Stimulated activated CD4-positive, alpha-beta T cell treated with anti-CD3 and anti-CD28 coated beads, Interleukin-4, amount 100 ng/mL, for 48 hours (primary cell): ENCODE data around the gene CEBPE.

Experiments used
- DNase-seq, 2 donors: peaks; one replicate each; pipeline ENCODE4 v3.0.0-alpha.2; 2020; ENCODE audit warnings: low read depth in 2 of 2

CEBPE gene

DNA sequence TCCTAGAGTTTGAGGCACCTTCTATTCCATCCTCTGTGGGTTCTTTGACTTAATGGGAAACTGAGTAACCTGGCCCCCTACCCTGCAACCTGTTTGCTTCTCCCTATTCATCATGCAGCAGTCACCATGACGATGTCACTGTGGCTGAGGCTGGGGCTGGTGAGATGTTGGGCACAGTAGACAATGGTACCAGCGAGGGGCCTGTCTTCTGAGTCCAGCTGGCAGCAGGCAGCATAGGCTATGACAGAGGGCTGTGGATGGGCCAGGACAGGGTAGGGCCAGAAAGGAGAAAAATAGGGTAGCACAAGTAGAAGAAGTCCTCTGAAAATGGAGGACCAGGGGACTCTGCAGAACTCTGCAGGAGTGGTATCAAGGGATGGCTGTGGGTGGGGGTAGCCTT lies 16.3 kb downstream of the CEBPE start:
- DNase-seq, result no peak

DNA sequence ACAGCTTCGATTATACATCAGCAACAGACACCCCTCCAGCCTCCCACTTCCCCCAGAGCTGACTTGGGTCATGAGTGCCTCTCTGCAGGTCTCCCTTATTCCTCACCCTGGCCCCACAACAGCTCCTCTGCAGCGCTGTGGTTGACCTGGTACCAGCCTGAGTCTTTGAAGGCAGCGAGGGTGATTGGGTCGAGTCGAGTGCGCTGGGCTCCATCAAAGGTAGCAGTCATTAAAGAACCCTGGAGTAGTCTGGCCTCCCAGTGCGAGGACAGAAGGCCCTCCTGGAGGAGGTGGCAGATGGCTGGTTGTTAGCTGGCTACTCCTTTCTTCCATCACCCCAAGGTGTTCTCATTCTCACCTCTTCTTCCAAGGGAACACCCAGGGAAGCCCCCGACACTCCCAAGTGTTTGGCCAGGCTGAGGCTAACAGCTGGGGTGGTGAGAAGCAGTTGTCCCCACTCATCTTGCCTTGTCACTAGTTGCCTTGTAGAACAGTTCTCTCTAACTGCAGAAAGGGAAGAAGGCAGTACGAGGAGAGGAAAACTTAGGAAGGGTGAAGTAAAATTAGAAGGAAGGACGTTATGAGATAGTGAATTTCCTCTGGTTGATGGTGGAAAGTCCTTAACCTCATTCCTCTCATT lies 16.9 kb downstream of the CEBPE start:
- DNase-seq, result no peak

DNA sequence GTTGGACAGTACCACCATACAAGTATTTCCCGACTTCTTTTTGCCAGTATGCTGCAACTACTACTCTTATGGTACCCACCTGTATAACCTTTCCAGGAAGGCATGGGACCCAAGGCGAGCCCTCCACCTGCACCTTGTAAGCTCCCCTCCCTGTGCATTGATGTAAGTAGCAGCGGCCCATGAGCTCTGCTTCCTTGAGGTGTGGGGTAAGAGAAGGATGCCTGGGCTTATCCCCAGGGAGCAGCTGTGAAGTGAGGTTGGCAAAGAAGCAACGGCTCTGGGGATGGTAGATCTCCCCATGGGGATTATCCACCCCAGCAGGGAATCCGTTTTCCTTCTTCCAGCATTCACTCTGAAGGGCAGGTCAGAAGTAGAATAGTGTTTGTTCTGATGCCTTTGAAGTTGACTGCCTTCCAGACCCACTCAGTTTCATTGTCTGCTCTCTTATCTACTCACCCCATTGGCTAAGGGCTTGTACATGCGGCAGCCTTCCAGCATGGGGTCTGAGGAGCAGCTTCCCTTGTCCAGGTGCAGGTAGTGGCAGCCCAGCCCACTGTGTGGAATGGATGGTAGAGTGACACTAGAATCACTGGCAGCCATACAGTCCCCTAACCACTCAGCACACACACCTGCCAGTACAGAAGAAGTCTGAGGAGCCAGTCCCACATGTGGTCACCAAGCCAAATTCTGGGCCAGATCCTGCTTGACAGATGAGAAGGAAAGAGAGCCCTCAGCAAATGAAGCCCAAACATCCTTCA lies 17.7 kb downstream of the CEBPE start:
- no peak for DNase-seq

DNA sequence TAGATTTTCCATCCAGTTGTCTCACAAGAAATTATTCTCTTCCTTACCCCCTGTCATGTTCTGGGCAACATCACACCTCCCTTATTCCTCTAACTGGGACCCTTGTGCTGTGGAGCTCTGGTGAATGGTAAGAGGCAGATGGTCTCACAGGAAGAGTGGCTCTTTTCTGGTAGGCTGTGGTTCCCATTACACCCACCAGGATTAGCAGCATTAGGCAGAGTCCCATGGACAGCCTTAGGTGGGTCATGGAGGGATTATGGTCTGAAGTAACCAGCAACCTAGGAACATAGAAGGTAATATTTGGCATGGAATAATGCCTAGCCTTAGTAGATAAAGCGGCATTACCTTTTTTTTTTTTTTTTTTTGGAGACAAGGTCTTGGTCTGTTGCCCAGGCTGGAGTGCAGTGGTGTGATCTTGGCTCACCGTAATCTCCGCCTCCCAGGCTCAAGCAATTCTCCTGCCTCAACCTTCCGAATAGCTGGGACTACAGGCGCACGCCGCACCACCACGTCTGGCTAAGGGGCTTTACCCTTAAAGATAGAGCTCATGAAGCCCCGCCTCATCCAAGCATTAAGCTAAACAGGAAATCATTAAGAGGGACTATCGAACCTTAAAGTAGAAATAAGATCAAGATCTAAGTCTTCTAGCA lies 19.7 kb downstream of the CEBPE start:
- DNase-seq, result no peak

DNA sequence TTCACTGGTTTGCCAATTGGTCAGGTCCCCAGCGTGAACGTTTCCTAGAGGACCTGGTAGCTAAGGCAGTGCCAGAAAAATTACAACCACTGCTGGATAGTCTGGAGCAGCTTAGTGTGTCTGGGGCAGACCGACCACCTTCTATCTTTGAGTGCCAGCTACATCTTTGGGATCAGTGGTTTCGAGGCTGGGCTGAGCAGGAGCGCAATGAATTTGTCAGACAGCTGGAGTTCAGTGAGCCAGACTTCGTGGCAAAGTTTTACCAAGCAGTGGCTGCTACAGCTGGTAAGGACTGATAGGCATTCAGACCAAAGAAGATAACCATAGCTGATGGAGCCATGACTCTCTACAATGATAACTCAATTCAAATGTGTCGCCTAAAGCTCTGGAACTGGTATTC lies 21.3 kb downstream of the CEBPE start:
- DNase-seq, result no peak

DNA sequence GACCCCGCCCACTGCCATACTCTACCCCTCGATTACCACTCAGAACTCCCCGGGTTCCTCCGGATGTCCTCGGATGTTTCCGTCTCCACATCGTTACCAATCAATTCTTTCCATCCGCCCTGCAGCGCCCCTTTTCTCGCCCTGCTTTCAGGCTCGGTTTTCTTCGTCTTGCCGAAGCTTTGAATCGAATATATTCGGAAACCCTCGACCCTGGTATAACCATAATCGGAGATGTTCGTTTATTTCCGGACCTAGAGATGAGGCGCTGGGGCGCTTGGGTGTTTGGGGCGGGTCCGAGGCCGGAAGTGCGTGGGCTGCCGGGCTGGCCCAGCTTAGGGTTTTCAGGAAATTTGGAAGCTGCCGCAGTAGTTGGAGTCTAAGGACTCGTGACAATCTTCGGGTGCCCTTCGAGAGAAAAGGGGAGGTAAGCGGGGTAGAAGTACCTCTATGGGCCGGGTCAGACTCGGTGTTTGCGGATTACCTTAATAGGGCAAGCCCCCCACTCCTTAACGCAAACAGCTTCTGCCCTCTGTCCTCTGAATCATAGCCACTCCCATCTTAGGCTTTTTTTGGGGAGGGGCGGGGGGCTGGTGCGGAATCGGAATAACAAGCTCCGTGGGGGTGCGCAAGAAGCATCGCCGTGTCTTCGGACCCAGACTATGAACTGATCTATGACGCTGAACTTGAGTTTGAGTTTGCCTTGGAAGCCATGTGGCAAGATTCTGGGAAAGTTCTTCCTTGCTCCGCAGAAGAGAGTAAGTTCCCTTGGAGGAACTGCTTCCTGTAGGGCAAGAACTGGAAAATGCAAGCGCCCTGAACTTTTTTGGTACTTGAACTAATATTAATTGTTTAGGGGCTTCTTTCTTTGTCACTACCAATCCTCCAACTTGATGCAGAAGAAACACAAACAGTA lies 23.6 kb downstream of the CEBPE start, which contains the start of gene C14orf119:
TSS of gene C14orf119 (plus strand) at position 310 of the 913 bp plus-strand sequence. CDS start 2,154 bp downstream, outside the sequence.
- DNase-seq, result peak in 1 of 2 donors; percentile 99

DNA sequence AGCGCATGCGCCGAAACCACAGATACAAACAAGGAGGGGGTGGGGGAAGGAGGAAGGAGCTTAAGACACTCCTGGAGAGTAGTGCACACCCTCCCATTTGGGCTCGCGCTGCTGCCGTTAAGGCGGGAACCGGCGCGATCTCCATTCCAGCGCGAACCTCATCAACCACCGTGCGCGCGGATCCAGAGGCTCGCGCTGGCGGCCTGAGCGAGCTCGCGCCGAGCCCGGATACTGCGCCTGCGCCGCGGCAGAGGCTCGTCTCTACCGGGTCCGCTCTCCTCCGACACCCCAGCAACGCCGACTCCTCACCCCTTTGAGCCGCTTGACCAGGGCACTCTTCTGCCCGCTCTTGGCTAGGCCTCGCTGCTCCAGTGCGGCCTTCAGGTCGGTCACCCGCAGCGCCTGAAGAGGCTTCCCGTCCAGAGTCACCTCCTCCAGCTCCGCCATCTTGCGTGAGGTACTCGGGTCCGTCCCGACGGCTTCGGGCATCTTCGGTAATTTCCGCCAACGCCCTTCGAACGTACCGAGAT lies 24.3 kb downstream of the CEBPE start, which contains the start of gene ACIN1:
TSS of gene ACIN1 (minus strand) at position 471 of the 530 bp plus-strand sequence. CDS start at position 447, 24 bp downstream.
- peak; percentile 67 to 99 for DNase-seq

DNA sequence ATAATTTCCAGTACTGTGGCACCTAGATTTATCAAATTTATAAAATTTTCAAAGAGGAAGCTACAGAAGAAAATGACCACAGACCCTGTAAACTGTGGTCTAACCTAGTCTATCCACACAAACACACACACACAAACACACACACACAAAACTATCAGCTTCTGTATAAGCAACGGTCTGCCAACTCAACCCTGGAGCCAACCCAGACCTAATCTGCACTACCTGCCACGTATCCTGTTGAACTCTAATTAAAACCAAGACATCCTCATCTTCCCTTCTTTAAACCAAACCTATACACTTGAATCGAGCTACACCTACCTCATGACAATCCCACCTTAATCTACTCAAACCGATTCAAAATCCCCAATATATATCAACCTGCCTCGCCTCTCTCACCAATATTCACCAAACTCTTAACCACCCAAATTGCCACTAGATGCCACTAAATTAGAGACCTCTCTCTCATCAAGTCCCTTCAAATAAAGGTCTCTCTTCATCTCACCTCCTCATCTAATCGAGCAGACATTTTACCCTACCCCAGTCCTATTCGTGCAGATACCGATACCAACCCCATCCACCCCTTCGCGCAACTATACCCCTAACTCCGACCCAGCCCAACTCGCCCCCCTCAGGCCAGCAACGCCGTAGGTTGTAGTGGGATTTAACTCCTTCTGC lies 24.9 kb downstream of the CEBPE start:
- DNase-seq, result no peak

DNA sequence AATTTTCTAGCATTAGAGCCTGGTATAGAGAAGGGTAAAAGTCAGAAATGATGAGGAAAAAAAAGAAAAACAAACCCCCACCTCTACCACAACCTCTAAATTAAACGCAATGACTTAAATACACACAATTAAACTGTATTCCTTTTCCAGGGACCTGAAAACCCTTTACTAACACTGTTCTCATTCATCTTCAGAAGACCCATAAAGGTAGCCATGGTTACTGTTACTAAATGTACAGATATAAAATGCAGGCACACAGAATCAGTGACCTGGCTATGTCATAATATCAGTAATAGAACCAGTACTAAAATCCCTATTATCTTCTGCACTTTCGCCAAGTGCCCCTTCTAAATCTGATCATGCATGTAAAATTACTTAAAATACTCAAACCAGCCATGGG lies 25.5 kb downstream of the CEBPE start:
- no peak for DNase-seq

DNA sequence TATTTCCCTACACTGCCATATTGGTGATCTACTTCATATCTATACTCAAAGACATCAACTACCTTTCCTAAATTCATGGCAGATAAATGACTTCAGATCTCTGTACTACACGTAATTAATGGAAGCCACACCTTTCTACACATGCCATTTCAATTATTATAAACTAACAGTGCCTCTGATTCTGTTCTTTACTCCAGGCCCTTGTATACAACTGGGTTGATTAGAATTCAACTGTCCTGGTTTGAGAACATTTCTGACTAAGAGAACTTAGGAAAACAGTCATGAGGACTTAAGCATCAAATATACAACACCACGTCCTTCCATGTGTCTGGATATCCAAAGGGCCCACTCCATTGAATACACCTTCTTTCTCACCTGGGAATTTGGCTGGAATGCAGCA lies 26.0 kb downstream of the CEBPE start:
- no peak for DNase-seq

DNA sequence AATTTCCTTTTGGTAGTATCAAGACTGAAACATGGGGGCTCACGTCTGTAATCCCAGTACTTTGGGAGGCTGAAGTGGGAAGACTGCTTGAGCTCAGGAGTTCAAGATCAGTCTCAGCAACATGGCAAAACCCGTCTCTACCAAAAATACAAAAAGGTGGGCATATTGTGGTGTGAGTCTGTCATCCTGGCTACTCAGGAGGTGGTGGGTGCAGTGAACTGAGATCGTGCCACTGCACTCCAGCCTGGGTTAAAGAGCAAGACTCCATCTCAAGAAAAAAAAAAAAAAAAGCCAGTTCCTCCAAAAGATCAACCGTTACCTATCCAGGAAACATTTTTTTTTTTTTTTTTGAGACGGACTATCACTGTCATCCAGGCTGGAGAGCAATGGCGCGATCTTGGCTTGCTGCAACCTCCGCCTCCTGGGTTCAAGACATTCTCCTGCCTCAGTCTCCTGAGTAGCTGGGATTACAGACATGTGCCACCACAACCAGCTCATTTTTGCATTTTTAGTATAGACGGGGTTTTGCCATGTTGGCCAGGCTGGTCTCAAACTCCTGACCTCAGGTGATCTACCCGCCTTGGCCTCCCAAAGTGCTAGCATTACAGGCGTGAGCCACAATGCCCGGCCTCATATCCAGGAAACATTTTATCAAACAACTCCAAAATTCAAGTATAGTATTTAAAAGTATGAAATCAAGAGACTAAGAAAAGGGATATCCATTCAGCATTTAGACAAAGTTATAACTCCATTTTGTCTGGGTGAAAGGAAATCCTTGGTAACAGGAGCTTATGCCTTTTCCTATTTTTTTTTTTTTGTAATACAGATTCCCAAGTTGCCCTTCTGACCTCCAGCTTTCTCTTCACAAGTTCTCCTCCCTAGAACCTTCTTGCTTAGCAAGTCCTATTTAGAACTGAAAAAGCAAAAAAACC lies 27.5 kb downstream of the CEBPE start:
- no peak for DNase-seq

DNA sequence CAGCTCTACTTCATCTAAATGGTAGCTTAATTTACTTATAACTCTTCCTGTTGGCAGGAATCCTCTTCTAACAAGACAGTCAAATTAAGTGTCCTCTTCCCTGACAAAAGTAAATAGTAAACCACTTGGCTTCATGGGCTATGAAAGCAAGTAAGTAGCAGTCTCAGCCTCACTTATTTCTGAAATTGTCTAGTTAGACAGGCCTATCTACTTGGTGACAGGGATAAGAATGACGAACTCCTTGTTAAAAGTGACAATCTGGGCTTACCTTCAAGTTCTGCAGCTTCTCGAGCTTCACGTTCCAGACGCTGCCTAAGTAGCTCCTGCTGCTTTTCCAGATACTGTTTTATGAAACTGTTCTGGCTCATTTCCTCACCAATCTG lies 28.8 kb downstream of the CEBPE start:
- no peak for DNase-seq

DNA sequence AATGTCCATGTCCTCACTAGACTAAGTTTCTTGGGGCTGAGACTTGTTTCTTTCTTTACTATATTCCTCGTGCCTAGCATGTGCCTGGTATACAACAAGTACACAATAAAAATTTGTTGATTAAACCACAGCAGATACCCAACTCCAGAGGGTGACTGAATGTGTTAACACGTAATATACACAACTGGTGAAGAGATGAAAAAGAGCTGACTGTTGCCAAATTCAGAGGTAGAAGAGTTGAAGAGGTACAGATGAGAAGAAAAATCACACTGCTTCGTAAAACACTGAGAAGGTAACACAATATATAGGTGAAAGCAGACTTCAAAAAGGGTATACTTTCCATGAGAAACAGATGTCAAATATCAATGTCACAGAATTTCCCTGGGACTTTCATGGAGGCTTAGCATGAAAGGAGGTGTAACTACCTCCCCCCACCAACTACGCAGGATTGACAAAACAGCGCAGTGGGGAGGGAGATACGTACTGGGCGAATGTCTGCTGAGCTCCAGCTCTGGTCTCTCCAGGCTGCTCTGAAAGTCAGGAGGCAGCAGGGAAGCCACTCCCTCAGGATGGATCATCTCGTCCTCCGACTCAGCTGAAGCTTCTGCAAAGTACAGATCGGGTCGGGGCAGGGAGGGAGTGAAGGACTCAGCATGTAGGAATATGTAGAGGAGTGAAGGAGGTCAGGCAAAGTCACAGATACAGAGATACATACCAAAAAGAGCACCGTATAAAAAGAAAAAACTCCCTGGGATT lies 29.4 kb downstream of the CEBPE start:
- no peak for DNase-seq

DNA sequence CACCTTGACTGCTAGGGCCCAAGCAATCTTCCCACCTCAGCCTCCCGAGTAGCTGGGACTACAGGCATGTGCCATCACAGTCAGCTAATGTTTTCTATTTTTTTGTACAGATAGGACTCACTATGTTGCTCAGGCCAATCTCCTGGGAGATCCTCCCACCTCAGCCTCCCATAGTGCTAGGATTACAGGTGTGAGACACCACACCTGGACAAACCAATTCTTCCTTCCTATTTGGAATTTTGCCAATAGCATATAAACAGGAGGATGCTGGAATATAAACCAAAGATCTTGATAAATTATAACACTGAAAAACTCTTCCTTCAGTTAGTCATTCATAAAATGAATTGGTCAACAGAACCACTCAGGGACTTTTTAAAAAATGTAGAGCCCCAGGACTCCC lies 32.5 kb downstream of the CEBPE start:
- no peak for DNase-seq

DNA sequence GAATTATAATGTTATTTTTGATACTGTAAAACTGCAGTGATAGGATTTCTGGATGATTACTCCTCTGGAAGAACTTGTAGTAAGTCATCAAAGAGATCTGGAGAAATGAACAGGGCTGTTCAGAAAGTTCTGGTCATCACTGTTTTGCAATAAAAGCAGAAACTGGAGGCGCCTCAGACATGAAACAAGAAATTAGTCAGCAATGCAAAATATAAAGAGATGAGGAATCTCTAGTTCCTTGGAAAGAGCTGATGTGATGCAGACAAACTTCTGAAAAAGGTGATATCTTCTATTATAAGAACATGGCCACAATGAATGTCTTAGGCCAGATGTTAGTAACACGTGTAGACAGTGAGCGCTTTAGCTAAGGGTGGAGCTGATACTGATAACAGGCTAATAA lies 33.6 kb downstream of the CEBPE start:
- DNase-seq, result no peak

DNA sequence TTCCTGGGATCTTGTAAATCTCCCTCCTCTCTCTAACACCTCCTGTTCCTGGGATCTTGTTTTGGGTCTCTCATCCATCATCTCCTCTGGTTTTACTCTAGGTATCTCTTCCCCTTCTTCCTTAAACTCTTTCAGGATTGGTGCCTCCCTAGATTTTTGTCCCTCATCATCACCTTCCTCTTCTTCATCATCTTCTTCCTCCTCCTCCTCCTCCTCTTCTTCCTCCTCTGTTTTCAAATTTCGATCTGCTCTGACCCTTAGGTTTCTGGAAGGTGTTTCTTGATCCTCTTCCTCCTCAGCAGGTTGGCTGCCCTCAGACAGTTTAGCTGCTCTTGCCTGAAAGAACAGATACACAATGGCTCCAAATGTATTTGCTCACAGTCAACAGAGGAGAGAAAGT lies 38.6 kb downstream of the CEBPE start:
- no peak for DNase-seq

DNA sequence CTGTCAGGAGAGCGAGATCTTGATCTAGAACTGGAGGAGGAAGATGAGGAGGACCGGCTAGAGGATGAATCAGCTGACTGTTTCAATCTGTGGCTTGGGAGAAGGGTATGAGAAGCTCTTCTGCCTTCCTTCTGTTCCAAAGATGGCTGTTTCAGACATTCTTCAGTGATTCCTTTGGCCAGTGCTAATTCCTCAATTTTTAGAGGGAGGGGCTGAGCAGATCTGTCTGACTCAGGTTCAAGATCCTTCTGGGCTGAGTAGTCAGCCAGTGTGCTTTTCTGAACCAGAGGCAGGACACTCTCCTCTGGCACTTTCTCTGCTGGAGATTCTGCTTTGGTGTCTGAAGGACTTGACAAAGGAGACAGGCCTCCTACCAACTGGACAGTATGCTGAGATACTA lies 39.3 kb downstream of the CEBPE start:
- DNase-seq, result no peak

DNA sequence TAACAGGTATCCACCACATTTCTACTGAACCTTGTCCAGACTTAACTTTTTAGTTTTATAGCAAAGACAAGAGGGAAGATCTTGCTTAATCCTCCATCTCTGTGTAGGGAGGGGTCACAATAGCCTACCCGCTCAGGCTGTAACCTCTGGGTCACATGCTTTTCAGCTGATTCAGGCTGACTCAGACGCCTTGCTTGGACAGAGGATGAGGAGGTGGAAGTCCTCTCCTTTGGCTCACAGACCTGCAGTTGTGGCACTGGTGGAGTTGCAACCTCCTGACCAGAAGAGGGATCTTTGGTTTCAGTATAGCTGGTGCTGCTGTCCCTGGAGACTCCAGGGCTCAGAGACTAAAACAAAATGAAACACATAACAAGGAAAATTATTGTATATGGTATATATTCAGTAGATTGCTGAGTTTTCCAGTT lies 40.4 kb downstream of the CEBPE start:
- DNase-seq, result no peak

DNA sequence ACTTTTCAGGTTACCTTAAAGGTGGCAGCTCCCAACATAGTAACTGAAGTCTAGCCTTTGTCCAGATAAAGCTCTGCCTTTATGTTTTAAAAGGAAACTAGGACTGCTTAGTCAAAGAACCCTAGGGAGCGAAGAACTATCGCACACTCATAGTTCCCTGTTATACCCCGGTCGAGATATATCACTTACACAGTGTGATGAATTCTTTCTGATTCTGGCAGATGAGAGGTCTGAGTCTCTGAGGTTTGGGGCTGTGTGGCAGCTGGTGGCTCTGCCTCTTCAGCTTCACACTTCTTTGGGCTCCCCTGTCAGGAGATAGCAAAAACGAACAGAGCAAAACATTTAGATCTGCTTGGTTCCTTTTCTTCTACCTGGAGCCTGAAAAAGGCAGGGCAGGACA lies 41.1 kb downstream of the CEBPE start:
- DNase-seq, result no peak
